NCI-H1436 (cell line): ENCODE data around the gene HMGCLL1.

Source experiments
- DNase-seq: peaks from one replicate; lab custom pipeline; 2025; lab: John Stamatoyannopoulos, UW

The HMGCLL1 gene

GRCh38 chr6:55578537-55579363, at the start of gene HMGCLL1:
Gene HMGCLL1, minus strand, starts transcription at chr6:55579192. Its CDS starts 137 bp downstream, at chr6:55579055.
- DNase-seq, result no peak

- DNase-seq, result no peak
These were observed 43.0 kb upstream of the HMGCLL1 start for GRCh38 chr6:55621993-55622392.

DNA sequence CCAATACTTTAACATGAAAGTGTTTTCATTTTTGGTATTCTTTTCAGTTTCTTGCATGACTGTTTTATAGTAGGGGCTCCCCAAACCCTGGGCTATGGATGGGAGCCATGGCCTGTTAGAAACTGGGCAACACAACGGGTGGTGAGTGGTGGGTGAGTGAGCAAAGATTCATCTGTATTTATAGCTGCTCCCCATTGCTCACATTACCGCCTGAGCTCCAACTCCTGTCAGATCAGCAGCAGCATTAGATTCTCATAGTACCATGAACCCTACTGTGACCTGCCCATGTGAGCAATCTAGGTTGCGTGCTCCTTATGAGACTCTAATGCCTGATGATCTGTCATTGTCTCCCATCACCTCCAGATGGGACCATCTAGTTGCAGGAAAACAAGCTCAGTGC, 42.3 kb upstream of the HMGCLL1 start:
- no peak for DNase-seq

DNA sequence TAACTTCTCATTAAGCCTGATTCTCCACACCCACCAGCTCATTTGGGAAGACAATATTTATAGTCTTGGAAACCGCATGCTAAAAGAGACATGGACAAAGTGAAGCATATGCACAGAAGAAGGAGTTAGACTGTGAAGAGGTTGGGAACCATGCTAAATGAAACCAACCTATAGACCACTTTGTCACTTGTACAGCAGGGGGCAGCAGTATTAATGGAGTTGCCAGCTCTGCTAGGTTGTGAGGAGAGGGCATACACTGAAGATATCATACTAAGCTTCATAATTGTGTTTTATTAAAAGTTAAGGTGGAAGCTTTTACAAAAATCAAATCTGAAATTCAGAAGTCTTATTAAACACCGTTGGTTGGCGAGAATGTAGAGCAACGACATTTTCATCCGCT, 38.3 kb upstream of the HMGCLL1 start:
- DNase-seq, result no peak

DNA sequence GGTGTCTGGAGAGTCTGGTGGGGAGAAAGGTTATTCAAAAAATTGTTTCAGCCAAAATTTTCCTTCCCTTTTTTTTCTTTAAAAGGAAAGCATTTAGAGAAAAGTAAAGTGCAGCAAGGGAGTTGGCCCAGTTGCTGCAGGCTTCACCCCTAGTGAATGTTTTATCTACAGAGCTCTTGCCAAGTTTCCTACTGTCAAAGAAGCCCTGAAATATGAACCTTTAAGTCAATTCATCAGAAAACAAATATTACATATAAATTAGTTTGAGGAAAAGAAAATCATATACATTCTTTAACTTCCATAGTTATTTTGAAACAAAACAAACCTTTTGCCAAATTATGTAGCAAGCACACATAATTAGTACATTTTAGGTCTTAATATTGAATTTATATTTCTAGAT, 25.0 kb upstream of the HMGCLL1 start:
- no peak for DNase-seq

GRCh38 chr6:55601120-55601519, 22.1 kb upstream of the HMGCLL1 start:
- DNase-seq, result no peak

DNA sequence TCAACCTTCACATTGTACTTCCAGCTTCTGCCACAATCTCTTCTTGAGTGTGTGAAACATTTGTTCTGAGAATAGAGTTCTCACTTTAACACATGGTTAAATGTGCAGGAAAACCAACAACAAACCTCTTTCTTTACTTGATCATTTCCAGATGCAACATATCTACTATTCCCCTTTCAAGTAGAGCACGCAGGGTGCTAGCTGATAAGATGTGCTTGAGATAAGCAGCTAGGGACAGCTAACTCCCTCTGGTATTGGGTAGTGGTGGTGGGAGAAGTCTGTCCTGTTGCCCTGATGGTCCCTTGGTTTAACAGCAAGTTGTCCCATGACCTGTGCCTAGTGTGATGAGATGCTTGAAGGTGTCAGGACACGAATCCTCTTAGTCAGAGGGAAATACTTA, 15.4 kb upstream of the HMGCLL1 start:
- DNase-seq, result no peak

DNA sequence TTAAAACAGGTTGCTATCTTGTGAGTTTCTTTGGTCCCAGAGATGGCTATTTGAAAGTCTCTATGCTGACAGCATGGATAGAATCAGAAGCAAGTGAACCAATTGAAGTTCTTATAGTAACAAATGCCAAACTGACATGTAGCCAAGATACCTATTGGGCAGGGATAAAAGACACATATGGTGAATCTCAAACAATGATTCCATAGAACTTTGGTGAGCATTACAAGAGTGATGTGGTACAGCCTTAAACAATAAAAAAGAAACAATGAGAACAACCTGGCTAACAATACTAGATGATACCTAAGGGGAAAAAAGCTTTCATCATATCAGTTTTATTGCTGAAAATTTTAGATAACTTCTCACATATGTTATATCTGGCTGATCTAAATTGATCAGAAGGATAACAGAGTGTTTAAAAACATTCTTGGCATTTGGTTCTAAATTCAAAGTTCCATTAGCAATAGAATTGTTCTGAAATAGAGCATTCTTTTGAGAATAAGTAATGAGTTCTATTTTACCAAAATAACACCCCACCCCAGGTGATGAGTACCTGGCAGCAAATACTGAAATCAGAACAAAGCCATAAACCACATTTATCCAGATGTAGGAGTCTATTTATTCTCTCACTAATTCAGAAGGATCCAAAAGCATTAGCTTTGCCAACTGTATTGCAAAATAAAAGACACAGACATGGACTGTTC, 5.8 kb upstream of the HMGCLL1 start:
- DNase-seq, result no peak

- DNase-seq, result no peak
These were observed 2.2 kb downstream of the HMGCLL1 start for GRCh38 chr6:55576811-55577210.

GRCh38 chr6:55574556-55574955, 4.4 kb downstream of the HMGCLL1 start:
- no peak for DNase-seq

- DNase-seq, result no peak
These were observed 9.4 kb downstream of the HMGCLL1 start for GRCh38 chr6:55569638-55570037.

- DNase-seq, result no peak
These were observed 10.1 kb downstream of the HMGCLL1 start for GRCh38 chr6:55568808-55569439.

GRCh38 chr6:55567558-55567957, 11.4 kb downstream of the HMGCLL1 start:
- DNase-seq, result no peak

GRCh38 chr6:55566036-55566710, 12.8 kb downstream of the HMGCLL1 start:
- no peak for DNase-seq

DNA sequence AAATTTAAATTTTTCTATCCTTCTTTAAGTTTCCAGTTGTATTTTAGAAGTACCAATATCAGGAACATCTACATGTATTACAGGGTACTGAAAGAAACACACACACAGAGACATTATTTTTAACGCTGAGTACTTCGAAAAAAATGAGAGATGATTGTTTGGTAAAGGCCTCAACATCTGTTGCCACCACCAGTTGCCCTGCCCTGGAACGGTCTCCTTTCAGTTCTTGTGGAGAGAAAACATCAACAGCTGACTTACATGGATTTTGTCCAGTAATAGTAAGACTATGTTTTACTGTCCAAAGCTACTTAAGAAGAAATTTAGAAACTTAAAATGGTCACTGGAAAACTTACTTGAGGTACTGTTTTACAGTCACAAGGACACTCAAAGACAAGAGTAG, 16.7 kb downstream of the HMGCLL1 start:
- DNase-seq, result no peak

GRCh38 chr6:55560290-55560885, 18.6 kb downstream of the HMGCLL1 start:
- DNase-seq, result no peak

DNA sequence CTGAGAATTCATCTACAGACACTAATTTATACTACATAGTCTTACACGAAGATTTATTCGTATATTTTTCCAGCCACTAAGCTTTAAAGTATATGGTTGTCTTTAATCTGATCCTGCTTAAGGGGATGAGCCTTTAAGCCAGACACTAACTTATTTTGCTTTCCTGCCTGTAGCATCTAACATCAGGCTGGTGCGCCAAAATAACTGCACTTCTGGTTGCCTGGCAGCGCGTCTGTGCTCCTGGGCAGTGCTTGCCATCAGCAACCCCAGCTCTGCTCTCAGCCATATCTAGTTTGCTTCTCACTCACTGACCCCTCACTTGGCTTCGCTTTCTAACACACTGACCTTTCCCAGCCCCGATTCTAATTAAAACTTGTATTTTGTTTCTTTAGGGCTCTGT, 21.8 kb downstream of the HMGCLL1 start:
- DNase-seq, result no peak

DNA sequence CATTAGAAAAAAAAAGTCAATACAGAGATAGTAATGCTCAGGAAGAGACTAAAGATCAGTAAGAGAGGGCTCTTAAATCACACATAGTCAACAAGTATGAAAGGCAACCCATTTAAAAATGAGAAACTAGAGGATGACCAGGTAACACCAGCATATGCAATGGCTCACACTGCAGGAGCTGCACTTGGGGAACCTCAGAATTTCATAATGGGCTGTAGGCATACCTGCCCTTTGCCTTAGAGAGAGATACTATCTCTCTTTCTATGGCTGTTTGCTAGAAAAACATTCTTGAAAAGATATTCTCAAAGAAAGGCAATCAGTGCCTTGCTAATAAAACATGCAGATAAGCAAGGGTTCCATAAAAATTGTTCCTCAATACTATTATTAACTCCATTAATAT, 33.2 kb downstream of the HMGCLL1 start:
- no peak for DNase-seq

DNA sequence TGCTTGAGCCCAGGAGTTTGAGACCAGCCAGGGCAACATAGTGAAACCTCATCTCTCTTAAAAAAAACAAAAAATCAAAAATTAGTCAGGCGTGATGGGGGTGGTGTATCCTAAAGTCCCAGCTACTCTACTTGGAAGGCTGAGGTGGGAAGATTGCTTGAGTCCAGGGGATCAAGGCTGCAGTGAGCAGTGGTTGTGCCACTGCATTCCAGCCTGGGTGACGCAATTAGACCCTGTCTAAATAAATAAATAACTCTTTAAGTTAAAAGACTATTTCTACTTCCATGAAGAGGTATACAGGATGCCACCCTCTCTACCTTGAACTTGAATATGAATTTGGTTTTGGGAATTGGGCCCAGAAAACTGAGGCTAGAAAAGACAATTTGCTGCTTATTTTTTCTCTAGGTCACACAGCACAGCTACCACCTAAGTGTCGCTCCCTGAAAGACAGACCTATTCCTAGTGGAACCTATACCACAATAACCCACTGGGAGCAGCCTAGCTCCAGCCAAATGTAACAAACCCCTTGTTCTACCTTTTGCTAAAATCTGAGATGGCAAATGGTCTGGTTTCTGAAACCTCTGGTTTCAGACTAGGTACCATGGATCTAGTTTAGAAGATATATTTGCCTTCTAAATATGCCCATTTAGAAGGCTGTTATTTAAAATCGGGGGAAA, 35.2 kb downstream of the HMGCLL1 start:
- DNase-seq, result no peak

GRCh38 chr6:55541024-55541423, 38.0 kb downstream of the HMGCLL1 start:
- no peak for DNase-seq

GRCh38 chr6:55536391-55536956, 42.5 kb downstream of the HMGCLL1 start:
- DNase-seq, result no peak
